Stimulated activated CD8-positive, alpha-beta memory T cell treated with anti-CD3 and anti-CD28 coated beads, Interleukin-7, amount 100 ng/mL, for 4 hours (primary cell): Measurements from ENCODE around the gene PDLIM1.
"Not testable (repeated sequence)": the region's sequence is repeated elsewhere in the genome, so short reads cannot be mapped to it uniquely, and the experiment has no call there.

Experiments
- DNase-seq, 2 donors: peaks; one replicate each; pipeline ENCODE4 v3.0.0-alpha.2; 2020; ENCODE audit warnings: low read depth in 2 of 2

Gene PDLIM1

DNA sequence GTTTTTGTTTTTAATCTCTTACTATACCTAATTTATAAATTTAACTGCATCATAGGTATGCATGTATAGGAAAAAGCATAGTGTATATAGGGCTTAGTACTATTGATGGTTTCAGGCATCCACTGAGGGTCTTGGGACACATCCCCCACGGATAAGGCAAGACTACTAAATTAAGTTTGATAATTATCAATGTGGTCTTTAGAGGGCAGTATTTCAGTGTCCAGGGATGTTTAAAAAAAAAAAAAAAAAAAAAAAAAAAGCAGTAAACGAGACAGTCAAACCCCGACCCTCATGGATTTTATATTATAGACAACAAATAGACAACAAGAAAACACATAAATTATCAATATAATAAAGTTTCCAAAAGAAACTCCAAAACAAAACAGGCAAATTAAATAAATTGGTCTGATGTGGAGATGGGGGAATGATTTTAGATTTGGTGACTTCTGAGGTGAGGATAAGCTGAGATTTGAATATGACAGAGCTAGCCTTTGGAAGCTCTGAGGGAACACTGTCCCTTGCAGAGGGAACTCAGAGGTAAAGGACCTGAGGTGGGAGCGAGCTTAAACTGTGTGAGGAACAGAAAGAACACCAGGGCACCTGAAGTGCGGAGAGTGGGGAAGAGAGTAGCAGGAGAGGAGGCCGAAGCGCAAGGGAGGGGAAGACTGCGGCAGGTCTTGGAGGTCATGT lies 82.0 kb downstream of the PDLIM1 start:
- no peak for DNase-seq

DNA sequence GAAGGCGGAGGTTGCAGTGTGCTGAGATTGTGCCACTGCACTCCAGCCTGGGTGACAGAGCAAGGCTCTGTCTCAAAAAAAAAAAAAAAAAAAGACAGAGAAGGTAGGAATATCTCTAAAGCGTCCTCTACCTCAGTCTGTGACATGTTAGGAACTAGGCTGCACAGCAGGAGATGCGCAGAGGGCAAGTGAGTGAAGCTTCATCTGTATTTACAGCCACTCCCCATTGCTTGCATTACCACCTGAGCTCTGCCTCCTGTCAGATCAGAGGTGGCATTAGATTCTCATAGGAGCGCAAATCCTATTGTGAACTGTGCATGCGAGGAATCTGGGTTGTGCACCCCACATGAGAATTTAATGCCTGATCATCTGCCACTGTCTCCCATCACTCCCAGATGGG lies 87.9 kb downstream of the PDLIM1 start:
- not testable (repeated sequence) for DNase-seq

DNA sequence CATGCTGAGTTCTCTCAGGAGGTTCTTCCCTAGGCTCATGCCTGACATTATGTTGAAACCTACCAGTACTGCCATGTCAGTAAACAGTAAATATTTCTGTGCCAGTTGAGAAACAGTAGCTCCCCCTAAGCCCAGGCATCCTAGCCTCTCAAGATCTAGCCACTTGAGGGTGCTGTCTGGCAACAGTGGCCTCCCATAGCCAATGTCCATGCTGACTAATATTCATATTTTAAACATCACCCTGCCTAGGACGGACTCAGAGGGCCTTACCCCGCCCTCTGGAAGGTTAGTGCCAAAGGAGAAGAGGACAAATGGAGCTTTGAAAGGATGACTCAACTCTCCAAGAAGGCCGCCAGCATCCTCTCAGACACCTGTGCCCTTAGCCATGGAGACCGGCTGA lies 89.1 kb downstream of the PDLIM1 start:
- no peak for DNase-seq

DNA sequence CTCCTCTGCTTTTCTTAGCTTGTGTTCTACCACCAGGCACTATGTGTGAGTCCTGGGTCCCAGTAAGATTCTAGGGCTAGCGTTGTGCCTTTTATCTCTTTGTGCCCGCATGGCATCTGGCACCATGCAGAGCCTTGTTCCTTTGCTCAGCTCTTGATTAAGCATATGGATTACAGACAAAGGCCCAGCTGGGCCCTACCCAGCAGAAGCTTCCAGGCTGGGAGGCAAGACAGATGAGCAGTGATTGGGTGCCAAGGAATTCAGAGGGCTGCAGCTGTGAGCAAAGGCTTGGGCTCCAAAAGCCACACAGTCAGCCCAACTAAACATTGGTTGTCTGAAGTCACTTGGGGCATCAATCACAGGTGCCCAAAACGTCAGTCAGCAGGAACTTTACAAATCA lies 94.8 kb downstream of the PDLIM1 start:
- no peak for DNase-seq

DNA sequence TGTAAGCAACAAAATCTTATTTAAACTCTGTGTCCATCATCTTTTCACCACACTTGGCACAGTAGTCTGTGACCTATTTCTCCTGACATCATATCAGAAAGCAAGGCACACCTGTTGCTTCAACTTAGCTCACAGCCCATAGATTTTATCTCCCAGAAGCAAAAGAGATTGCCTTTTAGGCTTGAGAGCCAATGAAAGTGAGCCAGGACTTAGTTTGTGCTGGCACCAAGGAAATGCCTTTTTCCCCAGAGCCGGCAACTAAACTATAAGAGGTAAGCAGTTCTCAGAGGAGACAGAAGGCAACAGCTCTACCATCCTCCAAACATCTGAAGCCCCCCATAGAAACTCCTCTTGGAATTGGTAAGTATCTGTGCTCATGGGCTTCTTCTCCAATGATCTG lies 96.9 kb downstream of the PDLIM1 start, which contains the start of gene ACSM6:
Gene ACSM6 (plus strand): TSS at position 295 of the 400 bp plus-strand sequence. CDS start 248 bp downstream, outside the sequence.
- DNase-seq: no peak

DNA sequence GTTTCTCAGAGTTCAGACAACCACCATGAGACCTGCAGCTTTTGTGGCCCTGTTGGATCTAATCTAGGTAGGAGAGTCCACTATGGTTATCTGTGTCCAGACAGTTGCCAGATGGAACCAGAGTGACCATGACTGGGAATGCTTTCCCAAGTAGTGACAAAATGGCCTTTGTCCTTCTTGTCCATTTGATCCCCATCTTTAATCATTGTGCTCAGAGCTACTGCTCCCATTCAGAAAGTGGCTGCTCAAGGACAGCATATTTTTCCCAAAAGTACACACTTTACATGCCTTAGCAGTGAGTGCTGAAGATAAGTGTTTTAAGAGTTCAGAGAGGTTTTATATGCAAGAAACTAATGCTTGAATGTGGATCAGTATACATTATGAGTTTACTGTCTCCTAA lies 102.2 kb downstream of the PDLIM1 start:
- DNase-seq: no peak

DNA sequence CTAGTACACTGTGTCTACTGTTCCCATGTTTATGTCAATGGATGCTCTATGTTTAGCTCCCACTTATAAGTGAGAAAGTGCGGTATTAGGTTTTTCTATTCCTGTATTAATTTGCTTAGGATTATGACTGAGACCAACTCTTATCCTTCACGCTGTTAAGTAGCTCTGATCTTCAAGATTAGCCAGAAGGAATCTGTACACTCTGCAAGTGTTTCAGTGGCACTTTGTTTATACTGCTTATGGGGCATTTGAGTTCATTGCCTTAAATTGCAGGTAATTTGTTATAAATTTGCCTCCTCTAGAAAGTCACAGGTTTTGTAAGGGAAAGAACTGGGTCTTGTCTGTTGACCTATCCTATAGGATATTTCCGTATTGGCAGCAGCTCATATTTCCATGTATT lies 103.2 kb downstream of the PDLIM1 start:
- no peak for DNase-seq
